HG03442 (cell line): Measurements from ENCODE around the gene GRAMD1B.

Source experiments
- ATAC-seq: cut with Tn5 transposase; IDR thresholded peaks from one replicate; pipeline ENCODE4 v1.9.1; 2021; ENCODE audit warnings: mild to moderate bottlenecking, moderate library complexity; ENCODE audit not compliant: unreplicated experiment

The GRAMD1B gene

GRCh38 chr11:123408619-123409455 is 21.2 kb upstream of the GRAMD1B start:
- no peak for ATAC-seq

GRCh38 chr11:123409456-123410217 is 20.4 kb upstream of the GRAMD1B start:
- no peak for ATAC-seq

GRCh38 chr11:123410218-123410549 is 19.9 kb upstream of the GRAMD1B start:
- no peak for ATAC-seq

GRCh38 chr11:123413636-123414035 is 16.4 kb upstream of the GRAMD1B start:
- no peak for ATAC-seq

GRCh38 chr11:123416566-123416965 is 13.5 kb upstream of the GRAMD1B start:
- ATAC-seq, result no peak

- no peak for ATAC-seq
These were observed 11.5 kb upstream of the GRAMD1B start for GRCh38 chr11:123418351-123419114.

GRCh38 chr11:123419731-123420452 is 10.2 kb upstream of the GRAMD1B start:
- no peak for ATAC-seq

GRCh38 chr11:123421589-123421988 is 8.5 kb upstream of the GRAMD1B start:
- ATAC-seq, result no peak

- no peak for ATAC-seq
These were observed 4.7 kb upstream of the GRAMD1B start for GRCh38 chr11:123425367-123425766.

- ATAC-seq, result no peak
These were observed 3.3 kb upstream of the GRAMD1B start for GRCh38 chr11:123426789-123427188.

GRCh38 chr11:123427405-123427804 is 2.7 kb upstream of the GRAMD1B start:
- no peak for ATAC-seq

GRCh38 chr11:123428116-123428715 is 1.9 kb upstream of the GRAMD1B start:
- no peak for ATAC-seq

- ATAC-seq, result no peak
These were observed 733 bp upstream of the GRAMD1B start for GRCh38 chr11:123429336-123429735.

GRCh38 chr11:123430721-123431497 is 840 bp downstream of the GRAMD1B start:
- ATAC-seq, result no peak

- ATAC-seq, result no peak
These were observed 1.6 kb downstream of the GRAMD1B start for GRCh38 chr11:123431619-123432018.

GRCh38 chr11:123434262-123434661 is 4.2 kb downstream of the GRAMD1B start:
- ATAC-seq, result no peak

- ATAC-seq, result no peak
These were observed 4.8 kb downstream of the GRAMD1B start for GRCh38 chr11:123434911-123435310.

GRCh38 chr11:123437236-123437979 is 7.3 kb downstream of the GRAMD1B start:
- ATAC-seq, result no peak

- no peak for ATAC-seq
These were observed 8.1 kb downstream of the GRAMD1B start for GRCh38 chr11:123438131-123438627.
